Measurements from ENCODE around the gene UCN. TPM values are rescaled to one million over a fixed set of nuclear protein-coding genes. Genes with fewer than 3 reads are reported as not detected.

The UCN gene
- total and polyA plus RNA-seq, 2 donors from 2014 or later = 1.3 to 1.4 TPM

- Histone ChIP-seq H3K4me1 (ENCODE audit: control insufficient read depth in 2 of 3, insufficient read depth in 2 of 3, low read depth in 1 of 3, low read length in 3 of 3) (no peaks in the 10 kb centered on the region), H3K27ac (ENCODE audit: low read depth in 2 of 2, low read length in 2 of 2) (no peak overlapping the region), H3K27me3 (ENCODE audit: control insufficient read depth, insufficient read depth, low read length) (peaks cover 3% of the 10 kb centered on the region), H3K36me3 (ENCODE audit: control insufficient read depth in 2 of 3, insufficient read depth in 3 of 3, low read length in 3 of 3) (no peaks in the 10 kb centered on the region), H3K9me3 (ENCODE audit: control insufficient read depth in 2 of 3, insufficient read depth in 1 of 3, low read length in 3 of 3) (no peaks in the 10 kb centered on the region), H3K9ac (ENCODE audit: low read length in 3 of 3) (no peak overlapping the region), H3K4me3 (ENCODE audit: low read length in 3 of 3) (no peak overlapping the region)
- FAIRE-seq (no peak), DNase-seq (peak in 1 of 5 donors; percentile 35)
- intact Hi-C loops (cut with DNase I) = no loop called here
- TF ChIP-seq, protein P1, sequence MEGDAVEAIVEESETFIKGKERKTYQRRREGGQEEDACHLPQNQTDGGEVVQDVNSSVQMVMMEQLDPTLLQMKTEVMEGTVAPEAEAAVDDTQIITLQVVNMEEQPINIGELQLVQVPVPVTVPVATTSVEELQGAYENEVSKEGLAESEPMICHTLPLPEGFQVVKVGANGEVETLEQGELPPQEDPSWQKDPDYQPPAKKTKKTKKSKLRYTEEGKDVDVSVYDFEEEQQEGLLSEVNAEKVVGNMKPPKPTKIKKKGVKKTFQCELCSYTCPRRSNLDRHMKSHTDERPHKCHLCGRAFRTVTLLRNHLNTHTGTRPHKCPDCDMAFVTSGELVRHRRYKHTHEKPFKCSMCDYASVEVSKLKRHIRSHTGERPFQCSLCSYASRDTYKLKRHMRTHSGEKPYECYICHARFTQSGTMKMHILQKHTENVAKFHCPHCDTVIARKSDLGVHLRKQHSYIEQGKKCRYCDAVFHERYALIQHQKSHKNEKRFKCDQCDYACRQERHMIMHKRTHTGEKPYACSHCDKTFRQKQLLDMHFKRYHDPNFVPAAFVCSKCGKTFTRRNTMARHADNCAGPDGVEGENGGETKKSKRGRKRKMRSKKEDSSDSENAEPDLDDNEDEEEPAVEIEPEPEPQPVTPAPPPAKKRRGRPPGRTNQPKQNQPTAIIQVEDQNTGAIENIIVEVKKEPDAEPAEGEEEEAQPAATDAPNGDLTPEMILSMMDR (IDR thresholded peaks at IDR 0.05; ENCODE audit: borderline replicate concordance, extremely low read depth, insufficient read depth) = no peak
Observed at GRCh38 chr2:27312152-27312551, 3.9 kb upstream of the UCN start.

DNA sequence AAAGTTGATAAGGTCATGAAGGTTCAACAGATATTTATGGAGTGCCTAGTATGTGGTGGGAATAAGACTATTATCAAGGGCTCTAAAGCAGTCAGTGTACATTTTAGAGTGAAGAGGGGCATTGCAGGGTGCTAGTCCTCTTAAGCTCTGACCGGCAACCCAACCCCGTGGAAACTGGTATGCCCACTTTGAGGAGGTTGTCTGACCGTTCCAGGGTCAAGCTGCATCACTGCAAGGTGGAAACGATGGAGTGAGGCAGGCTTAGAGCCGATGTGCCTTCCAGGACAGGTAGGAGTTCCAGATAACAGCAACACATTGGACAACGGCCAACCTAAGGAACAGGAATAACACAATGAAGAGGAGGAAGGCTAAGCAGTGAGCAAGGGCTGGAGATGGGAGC lies 1.4 kb upstream of the UCN start:
- DNase-seq = peak in 1 of 5 donors; percentile 14
- Histone ChIP-seq H3K4me3 (ENCODE audit: low read length in 3 of 3) (no peak overlapping the region), H3K9me3 (ENCODE audit: control insufficient read depth in 2 of 3, insufficient read depth in 1 of 3, low read length in 3 of 3) (no peaks in the 10 kb centered on the region), H3K4me1 (ENCODE audit: control insufficient read depth in 2 of 3, insufficient read depth in 2 of 3, low read depth in 1 of 3, low read length in 3 of 3) (peaks cover 0 to 3% (median 0%) of the 10 kb centered on the region in 3 donors), H3K27me3 (ENCODE audit: control insufficient read depth, insufficient read depth, low read length) (peaks cover 17% of the 10 kb centered on the region), H3K36me3 (ENCODE audit: control insufficient read depth in 2 of 3, insufficient read depth in 3 of 3, low read length in 3 of 3) (no peaks in the 10 kb centered on the region), H3K9ac (ENCODE audit: low read length in 3 of 3) (no peak overlapping the region), H3K27ac (ENCODE audit: low read depth in 2 of 2, low read length in 2 of 2) (no peak overlapping the region)
- TF ChIP-seq, protein P1 (IDR thresholded peaks at IDR 0.05; ENCODE audit: borderline replicate concordance, extremely low read depth, insufficient read depth) = no peak
- no peak for FAIRE-seq
- intact Hi-C loops (cut with DNase I) = loop anchor here (10.0 kb wide), 1 partner anchor 215 kb away; no protein-coding TSS in a partner anchor

DNA sequence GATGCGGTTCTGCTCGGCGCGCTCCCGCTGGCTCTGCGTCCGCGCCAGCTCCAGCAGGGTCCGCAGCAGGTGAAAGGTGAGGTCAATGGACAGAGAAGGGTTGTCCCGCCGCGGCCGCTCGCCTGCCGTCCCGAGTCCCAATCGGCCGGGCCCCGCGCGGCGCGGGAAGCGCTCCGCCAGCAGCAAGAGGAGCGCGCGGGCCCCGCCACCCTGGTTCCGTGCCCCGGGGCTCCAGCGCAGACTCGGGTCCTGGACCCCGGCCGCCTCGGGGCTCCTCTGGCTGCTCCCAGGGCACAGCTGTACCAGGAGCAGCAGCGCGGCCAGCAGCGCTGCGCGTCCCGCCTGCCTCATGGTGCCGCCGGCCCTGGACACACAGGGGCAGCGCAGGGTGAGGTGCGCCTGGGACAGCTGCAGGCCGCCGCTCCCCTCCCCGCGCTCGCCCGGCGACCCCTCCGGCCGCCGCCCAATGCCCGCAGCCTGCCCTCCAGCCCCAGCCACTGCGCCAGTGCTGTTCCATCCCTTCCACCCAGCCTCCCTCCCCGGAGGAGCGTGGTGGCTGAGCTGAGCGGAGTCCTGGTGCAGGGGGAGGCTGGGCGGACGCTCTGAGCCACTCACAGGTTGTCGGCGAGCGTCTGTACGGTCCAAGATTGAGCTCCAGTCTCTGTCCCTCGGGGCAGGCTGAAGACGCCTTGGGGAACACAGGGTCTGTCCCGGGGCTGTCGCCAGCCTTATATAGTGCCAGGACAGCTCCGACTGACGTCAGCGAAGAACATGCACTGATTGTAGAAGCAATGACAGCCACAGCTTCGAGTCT lies 493 bp downstream of the UCN start:
- TF ChIP-seq, protein P1 (IDR thresholded peaks at IDR 0.05; ENCODE audit: borderline replicate concordance, extremely low read depth, insufficient read depth) = no peak
- intact Hi-C loops (cut with DNase I) = loop anchor here (10.0 kb wide), 1 partner anchor 213 kb away; no protein-coding TSS in a partner anchor
- no peak overlapping the region for H3K9ac ChIP-seq (ENCODE audit: low read length in 3 of 3)
- no peak for FAIRE-seq
- H3K27ac ChIP-seq (ENCODE audit: low read depth in 2 of 2, low read length in 2 of 2) = no peak overlapping the region
- peaks cover 0 to 3% (median 0%) of the 10 kb centered on the region in 3 donors for H3K4me1 ChIP-seq (ENCODE audit: control insufficient read depth in 2 of 3, insufficient read depth in 2 of 3, low read depth in 1 of 3, low read length in 3 of 3)
- H3K27me3 ChIP-seq (ENCODE audit: control insufficient read depth, insufficient read depth, low read length) = peaks cover 17% of the 10 kb centered on the region
- peak in 2 of 5 donors; percentile 59 to 63 for DNase-seq
- no peak overlapping the region for H3K4me3 ChIP-seq (ENCODE audit: low read length in 3 of 3)
- no peaks in the 10 kb centered on the region for H3K36me3 ChIP-seq (ENCODE audit: control insufficient read depth in 2 of 3, insufficient read depth in 3 of 3, low read length in 3 of 3)
- H3K9me3 ChIP-seq (ENCODE audit: control insufficient read depth in 2 of 3, insufficient read depth in 1 of 3, low read length in 3 of 3) = no peaks in the 10 kb centered on the region
